Endothelial cell of umbilical vein (primary cell): Measurements from ENCODE around the gene IQGAP2. TPM values are rescaled to one million over a fixed set of nuclear protein-coding genes. Genes with fewer than 3 reads are reported as not detected.

Experiments used
- BruUV-seq: library from RNA; stranded (reverse); fragments of 400-500 nt; replicated peaks from 2 replicates; lab custom pipeline; 2021; lab: Mats Ljungman, UMichigan
- CTCF ChIA-PET: fragments of 300-600, 350-600 bp; sonication (Branson Sonifier 250); formaldehyde crosslinking; loops from one replicate; lab custom pipeline; 2021; ENCODE audit warnings: antibody characterized with exemption, inconsistent platforms; lab: Charles Lee
- POLR2A ChIA-PET: fragments of 300-600, 350-600 bp; sonication (Branson Sonifier 250); formaldehyde crosslinking; loops from one replicate; lab custom pipeline; 2021; ENCODE audit warnings: antibody characterized with exemption, inconsistent platforms; lab: Charles Lee
- DNase-seq: peaks from one replicate; pipeline ENCODE4 v3.0.0-alpha.2; 2011; ENCODE audit warnings: low read depth, low spot score
- FAIRE-seq: peaks from 2 replicates; lab custom pipeline; 2011; peaks lifted over from hg19 to GRCh38; lab: Jason Lieb, UNC
- H2AFZ ChIP-seq: 2 replicates; pipeline ENCODE4 v1.6.0; 2012; ENCODE audit warnings: low read depth, low read length, control low read depth, inconsistent platforms
- H3K27ac ChIP-seq: 2 replicates; pipeline ENCODE4 v1.5.1; 2011; ENCODE audit warnings: low read depth, mild to moderate bottlenecking, control low read depth, low read length, moderate library complexity; ENCODE audit not compliant: insufficient read depth
- H3K27me3 ChIP-seq, 2 experiments: 2 replicates each; pipeline versions ENCODE4 v1.6.0 to v1.6.1; 2011; ENCODE audit warnings: low read length in 2 of 2, mixed read lengths in 1 of 2; ENCODE audit not compliant: control insufficient read depth in 2 of 2, insufficient read depth in 2 of 2
- H3K36me3 ChIP-seq, 2 experiments: 2 replicates in 1 of 2; 3 replicates in 1 of 2; pipeline ENCODE4 v1.5.1; 2011; ENCODE audit warnings: low read length in 2 of 2, mild to moderate bottlenecking in 1 of 2, moderate library complexity in 1 of 2; ENCODE audit not compliant: control insufficient read depth in 2 of 2, insufficient read depth in 2 of 2; ENCODE audit errors: extremely low read depth in 1 of 2
- H3K4me1 ChIP-seq: 3 replicates; pipeline ENCODE4 v1.5.1; 2011; ENCODE audit warnings: mild to moderate bottlenecking, low read length; ENCODE audit not compliant: control insufficient read depth, insufficient read depth; ENCODE audit errors: extremely low read depth
- H3K4me2 ChIP-seq: 2 replicates; pipeline ENCODE4 v1.6.1; 2011; ENCODE audit warnings: low read length, control low read depth, mixed read lengths; ENCODE audit not compliant: insufficient read depth
- H3K4me3 ChIP-seq, 3 experiments: fragments of 200-600 bp in 1 of 3; sonication (generic), shearing (Covaris generic) in 1 of 3; replicated peaks in 1 of 3; 2 replicates each; pipeline ENCODE4 v1.5.1; 2011 to 2016; ENCODE audit warnings: control low read depth in 3 of 3, low read length in 3 of 3, mild to moderate bottlenecking in 2 of 3, inconsistent platforms in 1 of 3, low read depth in 1 of 3, moderate library complexity in 1 of 3; ENCODE audit not compliant: insufficient read depth in 1 of 3
- H3K79me2 ChIP-seq: 2 replicates; pipeline ENCODE4 v1.6.0; 2012; ENCODE audit warnings: low read length, inconsistent platforms; ENCODE audit not compliant: control insufficient read depth, insufficient read depth
- H3K9ac ChIP-seq: replicated peaks from 2 replicates; pipeline ENCODE3; 2011; ENCODE audit warnings: low read length, control low read depth; ENCODE audit not compliant: insufficient read depth; ENCODE audit errors: extremely low read depth
- H3K9me1 ChIP-seq: replicated peaks from 3 replicates; pipeline ENCODE4 v1.6.0; 2011; ENCODE audit warnings: mild to moderate bottlenecking, low read length; ENCODE audit not compliant: control insufficient read depth, insufficient read depth; ENCODE audit errors: extremely low read depth
- H3K9me3 ChIP-seq: replicated peaks from 2 replicates; pipeline ENCODE4 v1.5.1; 2012; ENCODE audit warnings: low read length, inconsistent platforms; ENCODE audit not compliant: control insufficient read depth, insufficient read depth
- H4K20me1 ChIP-seq: replicated peaks from 2 replicates; pipeline ENCODE3; 2011; ENCODE audit warnings: mild to moderate bottlenecking, low read length; ENCODE audit not compliant: control insufficient read depth, insufficient read depth; ENCODE audit errors: extremely low read depth
- EZH2 ChIP-seq: IDR thresholded peaks from 2 replicates; pipeline ENCODE4 v1.6.1; 2012; ENCODE audit warnings: borderline replicate concordance, low read depth, mild to moderate bottlenecking, moderate library complexity, low read length, inconsistent platforms; ENCODE audit not compliant: severe bottlenecking
- FOS ChIP-seq: IDR thresholded peaks from 2 replicates; pipeline ENCODE4 v1.6.1; 2011; ENCODE audit warnings: mild to moderate bottlenecking, low read length, moderate library complexity, borderline replicate concordance; ENCODE audit not compliant: insufficient read depth
- GATA2 ChIP-seq: IDR thresholded peaks from 2 replicates; pipeline ENCODE4 v1.7.0; 2011; ENCODE audit warnings: low read depth, mild to moderate bottlenecking, moderate library complexity, mixed read lengths, low read length; ENCODE audit not compliant: insufficient read length, insufficient read depth
- JUN ChIP-seq: IDR thresholded peaks from 2 replicates; pipeline ENCODE4 v1.6.1; 2011; ENCODE audit warnings: borderline replicate concordance, low read depth; ENCODE audit not compliant: insufficient read length, insufficient read depth
- MYC ChIP-seq: IDR thresholded peaks from one replicate; pipeline ENCODE4 v1.6.1; 2011; ENCODE audit warnings: mild to moderate bottlenecking, low read depth, low read length
- POLR2A ChIP-seq: IDR thresholded peaks from 2 replicates; pipeline ENCODE4 v1.6.1; 2012; ENCODE audit warnings: low read depth, mild to moderate bottlenecking, control low read depth, low read length
- POLR2AphosphoS5 ChIP-seq: IDR thresholded peaks from 2 replicates; pipeline ENCODE4 v1.6.1; 2012; ENCODE audit warnings: low read depth, mild to moderate bottlenecking, control low read depth, low read length, moderate library complexity; ENCODE audit not compliant: insufficient read depth
- dilution Hi-C: fragments of 300-500 bp; cut with MboI; formaldehyde crosslinking; loops from one replicate; pipeline ENCODE4 v1.15.0; 2019; ENCODE audit warnings: low sequenced_read_pairs; ENCODE audit not compliant: extremely low pct_ligation_motif_present
- intact Hi-C: fragments of 100-400 bp; cut with micrococcal nuclease; formaldehyde crosslinking; loops from one replicate; pipeline ENCODE4 v1.10.0; 2022
- polyA plus RNA-seq, 4 experiments: library from polyadenylated mRNA; depleted of rRNA in 3 of 4; stranded (reverse) in 3 of 4; unstranded in 1 of 4; fragments of >200 nt; gene quantifications; 2 replicates each; pipeline versions ENCODE4 v1.2.1 to v1.2.3, GENCODE V29; 2011 to 2012; ENCODE audit warnings: missing spikeins in 1 of 4
- total RNA-seq: library from RNA; stranded (reverse); gene quantifications from 2 replicates; pipeline ENCODE4 v1.2.3, GENCODE V29; 2021
- TF ChIP-seq, protein P1 (sequence below): IDR thresholded peaks from 2 replicates; pipeline ENCODE4 v1.6.1; 2011; ENCODE audit not compliant: insufficient read depth, insufficient read length
- TF ChIP-seq, protein P2 (sequence below), 2 donors: IDR thresholded peaks; 1 replicate in 1 of 2; 2 replicates in 1 of 2; pipeline ENCODE4 v1.5.1; 2011; ENCODE audit warnings: low read length in 2 of 2, mild to moderate bottlenecking in 2 of 2, moderate library complexity in 2 of 2, control low read depth in 1 of 2, inconsistent platforms in 1 of 2, low read depth in 1 of 2; ENCODE audit not compliant: insufficient read depth in 1 of 2; ENCODE audit errors: extremely low read depth in 1 of 2

The IQGAP2 gene
- total and polyA plus RNA-seq, 2 donors (not counting 3 experiments of a cell fraction or from before 2014, with no cell fraction given) = 4.5 to 4.7 TPM

DNA sequence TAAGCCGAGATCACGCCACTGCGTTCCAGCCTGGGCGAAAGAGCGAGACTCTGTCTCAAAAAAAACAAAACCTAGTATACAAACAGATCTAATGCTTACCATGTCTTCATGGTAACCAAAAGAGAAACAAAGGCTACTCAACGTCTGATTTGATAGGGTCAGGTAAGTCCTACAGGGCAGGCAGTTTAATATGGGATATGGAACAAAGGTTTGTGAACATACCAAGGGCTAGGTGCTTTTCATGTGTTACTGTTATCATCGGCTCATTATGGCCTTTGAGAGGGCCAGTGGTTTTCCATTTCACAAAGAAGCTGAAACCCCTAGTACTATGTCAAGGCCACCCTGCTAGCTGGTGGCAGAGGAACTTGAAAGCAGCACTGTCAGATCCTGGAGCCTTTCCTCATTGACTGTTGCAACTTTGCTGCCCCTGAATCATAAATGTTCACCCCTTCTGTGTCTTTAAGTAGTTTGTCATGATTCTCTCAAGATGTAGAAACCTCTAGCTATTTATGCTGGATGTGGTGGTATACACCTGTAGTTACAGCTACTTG lies 5.1 kb downstream of the IQGAP2 start:
- Histone ChIP-seq H3K4me1 (peaks cover 4% of the 10 kb centered on the region), H3K36me3 (no peaks in the 10 kb centered on the region), H3K9ac (no peak overlapping the region), H3K4me2 (no peak overlapping the region), H3K4me3 (no peak overlapping the region), H3K79me2 (no peaks in the 10 kb centered on the region), H3K27me3 (peaks cover 21 to 32% of the 10 kb centered on the region in 2 experiments), H2AFZ (no peak overlapping the region), H3K9me1 (no peaks in the 10 kb centered on the region), H3K9me3 (no peaks in the 10 kb centered on the region), H3K27ac (no peak overlapping the region), H4K20me1 (no peaks in the 10 kb centered on the region)
- ChIA-PET CTCF (no interaction called here), POLR2A (no interaction called here)
- no TSS peak for BruUV-seq
- intact Hi-C loops = no loop called here
- dilution Hi-C loops = no loop called here
- no peak for DNase-seq
- no peak for FAIRE-seq
- TF ChIP-seq GATA2 (no peak), MYC (no peak), POLR2A (no peak), JUN (no peak), POLR2AphosphoS5 (no peak), FOS (no peak), EZH2 (no peak)
- TF ChIP-seq, protein P1, sequence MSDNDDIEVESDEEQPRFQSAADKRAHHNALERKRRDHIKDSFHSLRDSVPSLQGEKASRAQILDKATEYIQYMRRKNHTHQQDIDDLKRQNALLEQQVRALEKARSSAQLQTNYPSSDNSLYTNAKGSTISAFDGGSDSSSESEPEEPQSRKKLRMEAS = no peak
- TF ChIP-seq, protein P2, sequence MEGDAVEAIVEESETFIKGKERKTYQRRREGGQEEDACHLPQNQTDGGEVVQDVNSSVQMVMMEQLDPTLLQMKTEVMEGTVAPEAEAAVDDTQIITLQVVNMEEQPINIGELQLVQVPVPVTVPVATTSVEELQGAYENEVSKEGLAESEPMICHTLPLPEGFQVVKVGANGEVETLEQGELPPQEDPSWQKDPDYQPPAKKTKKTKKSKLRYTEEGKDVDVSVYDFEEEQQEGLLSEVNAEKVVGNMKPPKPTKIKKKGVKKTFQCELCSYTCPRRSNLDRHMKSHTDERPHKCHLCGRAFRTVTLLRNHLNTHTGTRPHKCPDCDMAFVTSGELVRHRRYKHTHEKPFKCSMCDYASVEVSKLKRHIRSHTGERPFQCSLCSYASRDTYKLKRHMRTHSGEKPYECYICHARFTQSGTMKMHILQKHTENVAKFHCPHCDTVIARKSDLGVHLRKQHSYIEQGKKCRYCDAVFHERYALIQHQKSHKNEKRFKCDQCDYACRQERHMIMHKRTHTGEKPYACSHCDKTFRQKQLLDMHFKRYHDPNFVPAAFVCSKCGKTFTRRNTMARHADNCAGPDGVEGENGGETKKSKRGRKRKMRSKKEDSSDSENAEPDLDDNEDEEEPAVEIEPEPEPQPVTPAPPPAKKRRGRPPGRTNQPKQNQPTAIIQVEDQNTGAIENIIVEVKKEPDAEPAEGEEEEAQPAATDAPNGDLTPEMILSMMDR (IDR thresholded peaks at IDR 0.05; ENCODE audit: extremely low read depth in 1 of 2, insufficient read depth in 1 of 2, low read depth in 1 of 2, low read length in 2 of 2) = no peak
